Activated T-cell treated with anti-CD3 and anti-CD28 coated beads for 1 hour (primary cell): ENCODE results near the gene PHACTR1.
"Not testable (repeated sequence)": the region's sequence is repeated elsewhere in the genome, so short reads cannot be mapped to it uniquely, and the experiment has no call there.

Experiments
- DNase-seq: peaks from one replicate; pipeline ENCODE4 v3.0.0-alpha.2; 2020; ENCODE audit warnings: low read depth

The PHACTR1 gene

GRCh38 chr6:13112921-13113320 lies 396.4 kb downstream of the PHACTR1 start:
- DNase-seq = no peak

GRCh38 chr6:13113376-13113775 lies 396.8 kb downstream of the PHACTR1 start:
- DNase-seq = no peak

GRCh38 chr6:13113981-13114593 lies 397.5 kb downstream of the PHACTR1 start:
- DNase-seq = no peak

DNA sequence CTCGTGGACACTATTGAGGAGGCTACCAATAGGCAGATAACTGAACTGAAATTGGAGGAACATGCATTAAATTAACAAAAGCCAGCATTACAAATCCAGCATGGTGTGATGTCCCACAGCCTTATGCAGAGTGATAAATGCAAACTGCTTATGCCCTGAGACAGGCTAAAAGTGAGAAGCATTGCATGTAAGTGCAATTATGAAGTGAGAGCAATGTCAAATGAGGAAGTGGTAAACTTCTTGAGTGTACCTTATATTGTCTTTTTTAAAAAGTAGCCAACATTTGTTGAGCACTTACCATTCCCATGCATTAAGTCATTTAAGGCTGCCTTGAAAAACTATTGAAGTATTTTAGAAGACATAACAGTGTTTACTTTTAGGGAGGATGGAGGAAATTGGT lies 399.6 kb downstream of the PHACTR1 start:
- no peak for DNase-seq

- DNase-seq = no peak
Observed at GRCh38 chr6:13117570-13117969, 401.0 kb downstream of the PHACTR1 start.

- no peak for DNase-seq
Observed at GRCh38 chr6:13119549-13119948, 403.0 kb downstream of the PHACTR1 start.

DNA sequence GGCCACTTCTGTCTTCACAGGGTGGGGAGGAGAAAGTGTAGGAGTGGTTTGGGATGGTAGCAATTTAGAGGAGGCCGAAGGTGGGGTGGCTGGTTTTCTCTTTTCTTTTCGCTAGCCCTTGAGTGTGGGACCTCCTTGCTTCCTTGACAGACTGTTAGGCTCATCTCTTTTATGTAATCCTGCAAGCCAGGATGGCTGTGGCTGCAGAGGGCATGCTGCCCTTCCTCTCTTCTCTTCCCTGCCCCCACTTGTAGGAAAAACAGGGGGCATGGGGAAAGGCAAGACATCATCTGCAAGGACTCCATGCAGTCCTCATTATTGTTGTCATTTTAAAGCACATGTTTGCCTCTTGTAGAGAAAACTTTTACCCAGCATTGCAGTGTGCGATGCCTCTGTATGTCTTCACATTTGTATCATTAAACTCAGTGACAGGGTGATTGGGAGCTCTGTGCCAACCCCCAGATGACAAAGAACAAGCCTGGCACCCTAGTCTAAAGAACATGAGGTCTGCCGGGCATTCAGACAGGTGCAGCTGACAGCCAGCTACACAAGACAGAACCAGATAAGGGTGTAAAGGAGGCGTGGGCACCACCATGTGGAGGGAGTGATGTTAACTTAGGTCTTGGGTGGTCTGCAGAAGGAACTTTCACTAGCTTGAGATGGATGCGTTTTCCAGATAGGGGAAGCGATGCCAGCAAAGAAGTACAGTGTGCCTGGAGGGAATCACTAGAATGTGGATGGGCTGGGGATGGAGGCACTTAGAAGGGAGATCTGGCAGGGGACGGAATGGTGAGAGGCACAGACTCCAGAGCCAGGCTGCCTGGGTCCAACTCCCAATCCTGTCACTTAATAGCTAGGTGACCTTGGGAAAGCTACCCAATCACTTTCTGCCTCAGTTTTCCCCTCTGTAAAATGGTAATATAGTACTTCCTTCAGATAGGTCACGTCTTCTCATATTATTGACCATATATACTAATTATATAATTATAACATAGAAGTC lies 404.2 kb downstream of the PHACTR1 start:
- DNase-seq = no peak

DNA sequence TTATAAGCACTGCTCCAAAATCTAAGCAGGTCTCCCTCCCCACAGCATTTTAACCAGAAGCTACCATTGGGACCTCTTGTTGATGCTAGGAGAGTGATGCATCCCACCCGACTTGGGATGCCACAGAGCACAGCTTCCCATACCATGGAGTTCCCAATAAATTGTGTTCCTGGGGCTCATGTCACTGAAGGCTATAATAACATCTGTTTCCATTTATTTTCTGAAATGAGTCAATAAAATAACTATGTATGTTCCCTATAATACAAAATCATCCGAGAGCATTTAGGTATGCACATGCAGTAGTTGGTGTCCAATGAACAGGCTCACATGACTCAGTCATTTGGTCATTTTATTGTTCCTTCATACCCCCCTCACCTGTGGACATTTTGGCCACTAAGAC lies 407.6 kb downstream of the PHACTR1 start:
- no peak for DNase-seq

GRCh38 chr6:13125841-13126240 lies 409.3 kb downstream of the PHACTR1 start:
- DNase-seq = no peak

DNA sequence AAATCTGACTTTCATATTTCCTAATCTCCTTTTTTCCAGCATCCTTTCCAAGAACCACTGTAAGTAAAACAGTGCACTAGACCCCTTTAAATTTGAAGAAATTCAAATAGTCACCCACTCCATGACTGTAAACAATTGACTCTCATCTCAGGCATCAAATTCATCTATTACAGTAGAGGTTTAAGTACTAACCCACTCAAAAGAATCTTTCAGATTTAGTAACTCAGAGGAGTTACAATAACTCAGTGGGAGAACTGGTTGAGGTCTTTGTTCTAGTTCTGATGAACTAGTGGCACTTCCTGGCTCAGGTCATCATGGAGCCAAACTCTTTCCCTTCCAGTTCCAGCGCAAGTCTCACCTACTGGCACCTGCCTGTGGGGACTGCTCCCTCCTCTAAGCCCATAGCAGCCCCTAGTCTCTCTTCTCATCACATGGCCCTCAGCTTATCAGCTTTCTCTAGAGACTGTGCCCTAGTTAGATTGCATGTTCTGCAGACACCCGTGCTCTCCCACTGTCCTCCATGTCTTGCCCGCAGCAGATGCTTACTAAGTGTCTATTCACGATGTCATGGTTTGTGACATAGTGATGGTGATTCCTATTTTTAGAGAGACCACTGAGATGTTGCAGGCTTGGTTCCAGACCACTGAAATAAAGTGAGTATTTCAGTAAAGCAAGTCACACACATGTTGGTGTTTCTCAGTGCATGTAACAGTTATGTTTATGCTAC lies 415.5 kb downstream of the PHACTR1 start:
- DNase-seq = no peak

DNA sequence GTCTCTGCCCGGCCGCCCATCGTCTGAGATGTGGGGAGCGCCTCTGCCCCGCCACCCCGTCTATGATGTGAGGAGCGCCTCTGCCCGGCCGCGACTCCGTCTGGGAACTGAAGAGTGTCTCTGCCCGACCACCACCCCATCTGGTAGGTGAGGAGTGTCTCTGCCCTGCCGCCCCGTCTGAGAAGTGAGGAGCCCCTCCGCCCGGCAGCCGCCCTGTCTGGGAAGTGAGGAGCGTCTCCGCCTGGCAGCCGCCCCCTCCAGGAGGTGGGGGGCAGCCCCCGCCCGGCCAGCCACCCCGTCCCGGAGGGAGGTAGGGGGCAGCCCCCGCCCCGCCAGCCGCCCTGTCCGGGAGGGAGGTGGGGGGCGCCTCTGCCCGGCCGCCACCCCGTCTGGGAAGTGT lies 417.3 kb downstream of the PHACTR1 start:
- not testable (repeated sequence) for DNase-seq

DNA sequence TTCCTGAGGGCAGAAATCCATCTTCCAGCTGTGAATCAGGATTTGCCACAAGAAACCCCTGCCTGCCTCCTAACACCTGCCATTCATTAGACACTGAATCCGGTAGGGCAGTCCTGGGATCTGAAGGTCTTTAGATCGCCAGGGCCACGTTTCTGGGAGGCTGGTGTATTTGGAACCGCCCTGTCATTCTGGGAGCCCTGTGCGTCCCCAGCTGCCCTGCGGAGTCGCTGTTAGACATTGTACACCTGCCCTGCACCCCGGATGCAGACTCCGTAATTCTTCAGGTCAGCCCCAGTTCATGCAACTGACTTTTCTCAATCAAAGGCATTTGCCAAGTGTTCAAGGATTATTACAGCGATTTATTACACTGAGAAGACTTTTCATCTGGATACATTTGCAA lies 418.6 kb downstream of the PHACTR1 start:
- no peak for DNase-seq

GRCh38 chr6:13139119-13139518 lies 422.6 kb downstream of the PHACTR1 start:
- no peak for DNase-seq

- no peak for DNase-seq
Observed at GRCh38 chr6:13140980-13141379, 424.4 kb downstream of the PHACTR1 start.

DNA sequence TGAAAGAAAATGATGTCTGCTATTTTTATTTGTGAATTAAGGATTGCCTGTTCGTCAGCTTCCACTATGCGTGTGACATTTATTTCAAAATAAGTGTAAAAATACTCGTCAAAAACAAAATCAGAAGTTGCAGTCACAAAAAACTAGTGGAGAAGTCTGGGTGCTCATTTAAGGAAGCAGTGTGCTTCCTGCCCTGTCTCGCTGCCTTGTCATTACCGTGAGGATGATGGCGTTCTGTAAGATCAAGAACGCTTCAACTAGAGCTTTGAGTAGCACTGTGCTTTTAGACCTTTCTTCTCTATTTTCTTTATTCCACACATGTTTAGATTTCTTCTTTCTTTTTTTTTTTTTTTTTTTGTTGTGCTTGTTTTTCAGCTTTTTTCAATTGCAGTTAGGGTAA lies 424.8 kb downstream of the PHACTR1 start:
- no peak for DNase-seq

DNA sequence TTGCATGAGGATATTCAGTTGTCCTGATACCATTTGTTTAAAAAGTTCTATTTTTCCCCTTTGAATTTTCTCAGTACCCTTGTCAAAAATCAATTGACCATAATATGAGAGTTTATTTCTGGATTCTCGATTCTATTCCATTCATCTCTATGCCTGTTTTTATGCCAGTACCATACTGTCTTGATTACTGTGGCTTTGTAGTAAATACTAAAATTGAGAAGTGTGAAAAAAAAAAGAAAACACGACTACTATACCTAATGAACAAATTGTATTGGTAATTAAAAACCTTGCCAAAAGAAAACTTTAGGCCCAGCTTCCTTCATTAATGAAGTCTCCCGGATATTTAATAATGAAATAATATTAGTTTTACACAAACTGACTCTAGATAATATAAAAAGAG lies 426.0 kb downstream of the PHACTR1 start:
- DNase-seq = no peak

DNA sequence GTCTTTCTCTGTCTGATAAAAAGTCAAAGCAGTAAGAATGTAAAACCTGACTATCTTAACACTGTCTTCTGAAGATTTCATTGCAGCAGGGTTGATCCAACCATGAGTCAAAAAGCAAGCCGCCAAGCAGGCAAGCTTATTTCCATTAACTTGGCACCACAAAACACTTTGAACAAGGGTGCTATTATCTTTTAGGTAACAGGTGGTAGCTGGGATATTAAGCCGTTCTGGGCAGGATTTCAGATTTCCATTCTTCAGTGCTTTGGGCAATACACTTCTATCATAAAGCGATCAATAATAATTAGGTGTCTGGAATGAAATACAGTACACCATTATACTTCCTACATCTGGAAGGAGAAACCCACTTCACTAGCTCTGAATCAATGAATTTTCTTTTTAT lies 429.9 kb downstream of the PHACTR1 start:
- DNase-seq = no peak

- DNase-seq = no peak
Observed at GRCh38 chr6:13147376-13147775, 430.8 kb downstream of the PHACTR1 start.

DNA sequence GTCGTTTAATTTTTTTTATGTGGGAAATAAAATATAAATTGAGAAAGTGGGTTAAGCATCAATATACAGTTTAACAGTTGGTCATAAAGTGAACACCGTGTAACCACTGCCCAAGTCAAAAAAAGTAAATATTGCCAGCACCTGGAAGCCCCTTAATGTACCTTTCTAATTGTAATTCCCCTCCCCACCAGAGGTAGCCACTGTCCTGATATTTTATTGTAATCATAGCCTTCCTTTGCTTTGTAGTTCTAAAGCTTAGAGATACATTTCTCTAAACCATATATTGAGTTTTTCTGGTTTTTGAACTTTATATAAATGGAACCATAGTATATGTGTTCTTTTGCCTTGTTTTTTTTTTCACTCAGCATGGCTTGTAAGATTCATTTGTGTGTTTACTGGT lies 431.2 kb downstream of the PHACTR1 start:
- DNase-seq = no peak

GRCh38 chr6:13152764-13153163 lies 436.2 kb downstream of the PHACTR1 start:
- no peak for DNase-seq

DNA sequence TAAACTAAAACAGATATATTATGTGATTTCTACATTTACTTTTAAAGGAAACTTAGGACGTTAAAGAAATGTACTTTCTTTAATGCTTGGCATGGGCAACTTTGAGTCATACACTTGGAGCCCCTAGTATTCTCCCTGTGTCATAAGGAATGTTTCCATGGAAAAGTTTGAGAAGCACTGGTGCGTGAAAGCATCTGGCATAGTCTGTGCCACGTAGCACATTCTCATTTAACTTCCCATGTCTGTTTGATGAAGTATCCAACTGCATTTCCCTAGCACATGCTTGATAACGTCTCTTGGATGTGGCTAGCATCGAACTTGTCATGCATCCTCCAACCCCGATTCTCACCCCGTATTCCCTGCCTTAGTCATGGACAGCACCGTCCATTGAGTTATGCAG lies 439.8 kb downstream of the PHACTR1 start:
- no peak for DNase-seq

GRCh38 chr6:13157293-13157692 lies 440.7 kb downstream of the PHACTR1 start:
- no peak for DNase-seq

DNA sequence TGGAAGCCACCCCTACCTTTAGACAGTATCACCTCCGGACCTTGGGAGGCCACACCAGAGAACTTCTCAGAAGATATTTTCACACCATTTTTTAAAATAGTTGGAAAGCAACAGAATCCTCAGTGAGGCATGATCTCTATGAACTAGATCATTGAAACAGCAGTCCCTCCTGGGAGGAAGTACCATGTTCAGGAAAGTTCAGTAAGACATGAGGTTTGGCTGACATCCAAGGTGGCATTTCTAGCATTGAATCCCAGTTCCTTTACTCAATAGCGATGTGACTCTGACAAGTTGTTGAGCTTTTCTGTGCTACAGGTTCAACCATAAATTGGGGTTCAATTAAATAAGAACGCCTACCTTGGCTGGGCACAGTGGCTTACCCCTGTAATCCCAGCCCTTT lies 442.7 kb downstream of the PHACTR1 start:
- DNase-seq = no peak
